ENCODE results near the gene DBT.

- TF ChIP-seq CTCF (IDR thresholded peaks at IDR 0.05) (no peak), POLR2A (IDR thresholded peaks at IDR 0.05) (no peak), EP300 (IDR thresholded peaks at IDR 0.05) (no peak)
Observed at GRCh38 chr1:100249155-100249536, 488 bp downstream of the DBT start.

Measured in tibial nerve (tissue), 4 donors.